Mucosa of stomach (tissue), 1 donor: ENCODE data around the gene CELSR1.

Experiments
- H3K27me3 ChIP-seq: one replicate; pipeline ENCODE4 v1.7.0; 2013; ENCODE audit warnings: mild to moderate bottlenecking, low read length; ENCODE audit not compliant: control insufficient read depth, insufficient read depth
- H3K36me3 ChIP-seq: one replicate; pipeline ENCODE4 v1.7.0; 2013; ENCODE audit warnings: low read length; ENCODE audit not compliant: control insufficient read depth, insufficient read depth
- H3K4me1 ChIP-seq: one replicate; pipeline ENCODE4 v1.7.0; 2013; ENCODE audit warnings: mild to moderate bottlenecking, low read length; ENCODE audit not compliant: control insufficient read depth, insufficient read depth
- H3K4me3 ChIP-seq: one replicate; pipeline ENCODE4 v1.7.0; 2013; ENCODE audit warnings: low read length
- H3K9ac ChIP-seq: one replicate; pipeline ENCODE4 v1.7.0; 2013; ENCODE audit warnings: mild to moderate bottlenecking, low read length, moderate library complexity
- H3K9me3 ChIP-seq: one replicate; pipeline ENCODE4 v1.7.0; 2013; ENCODE audit warnings: mild to moderate bottlenecking, low read length, moderate library complexity; ENCODE audit not compliant: control insufficient read depth
- donor health status: Pancreatic carcinoma.

The CELSR1 gene

GRCh38 chr22:46533070-46533833, 4.2 kb downstream of the CELSR1 start:
- H3K4me1 ChIP-seq: peaks cover 6% of the 10 kb centered on the region
- H3K9me3 ChIP-seq: no peaks in the 10 kb centered on the region
- H3K4me3 ChIP-seq: no peak overlapping the region
- H3K36me3 ChIP-seq: no peaks in the 10 kb centered on the region
- H3K9ac ChIP-seq: no peak overlapping the region
- peaks cover 14% of the 10 kb centered on the region for H3K27me3 ChIP-seq

GRCh38 chr22:46532416-46532815, 5.0 kb downstream of the CELSR1 start:
- peaks cover 8% of the 10 kb centered on the region for H3K27me3 ChIP-seq
- H3K36me3 ChIP-seq: no peaks in the 10 kb centered on the region
- H3K9ac ChIP-seq: no peak overlapping the region
- H3K9me3 ChIP-seq: no peaks in the 10 kb centered on the region
- H3K4me3 ChIP-seq: no peak overlapping the region
- H3K4me1 ChIP-seq: peaks cover 4% of the 10 kb centered on the region

GRCh38 chr22:46531581-46532175, 5.7 kb downstream of the CELSR1 start:
- H3K36me3 ChIP-seq: no peaks in the 10 kb centered on the region
- H3K9me3 ChIP-seq: no peaks in the 10 kb centered on the region
- H3K4me3 ChIP-seq: no peak overlapping the region
- peaks cover 6% of the 10 kb centered on the region for H3K4me1 ChIP-seq
- H3K9ac ChIP-seq: no peak overlapping the region
- H3K27me3 ChIP-seq: peaks cover 8% of the 10 kb centered on the region

- no peak overlapping the region for H3K4me3 ChIP-seq
- no peaks in the 10 kb centered on the region for H3K36me3 ChIP-seq
- peak overlapping the region; percentile 3 for H3K9ac ChIP-seq
- H3K4me1 ChIP-seq: peaks cover 18% of the 10 kb centered on the region
- no peaks in the 10 kb centered on the region for H3K9me3 ChIP-seq
- peaks cover 17% of the 10 kb centered on the region for H3K27me3 ChIP-seq
Observed at GRCh38 chr22:46528121-46528610, 9.3 kb downstream of the CELSR1 start.

GRCh38 chr22:46526244-46526839, 11.1 kb downstream of the CELSR1 start:
- peaks cover 18% of the 10 kb centered on the region for H3K4me1 ChIP-seq
- H3K9ac ChIP-seq: no peak overlapping the region
- no peaks in the 10 kb centered on the region for H3K9me3 ChIP-seq
- no peaks in the 10 kb centered on the region for H3K36me3 ChIP-seq
- H3K4me3 ChIP-seq: no peak overlapping the region
- H3K27me3 ChIP-seq: peaks cover 17% of the 10 kb centered on the region

- no peaks in the 10 kb centered on the region for H3K36me3 ChIP-seq
- H3K9me3 ChIP-seq: no peaks in the 10 kb centered on the region
- peaks cover 17% of the 10 kb centered on the region for H3K27me3 ChIP-seq
- no peak overlapping the region for H3K9ac ChIP-seq
- peaks cover 18% of the 10 kb centered on the region for H3K4me1 ChIP-seq
- no peak overlapping the region for H3K4me3 ChIP-seq
Observed at GRCh38 chr22:46525389-46526243, 11.8 kb downstream of the CELSR1 start.

- Histone ChIP-seq H3K36me3 (no peaks in the 10 kb centered on the region), H3K4me3 (no peak overlapping the region), H3K9me3 (no peaks in the 10 kb centered on the region), H3K4me1 (peaks cover 18% of the 10 kb centered on the region), H3K27me3 (peaks cover 17% of the 10 kb centered on the region), H3K9ac (no peak overlapping the region)
Observed at GRCh38 chr22:46524203-46524740, 13.1 kb downstream of the CELSR1 start.

GRCh38 chr22:46522797-46523196, 14.6 kb downstream of the CELSR1 start:
- H3K9ac ChIP-seq: no peak overlapping the region
- H3K36me3 ChIP-seq: no peaks in the 10 kb centered on the region
- H3K9me3 ChIP-seq: no peaks in the 10 kb centered on the region
- no peak overlapping the region for H3K4me3 ChIP-seq
- peaks cover 18% of the 10 kb centered on the region for H3K4me1 ChIP-seq
- H3K27me3 ChIP-seq: peaks cover 17% of the 10 kb centered on the region

GRCh38 chr22:46521994-46522393, 15.4 kb downstream of the CELSR1 start:
- no peaks in the 10 kb centered on the region for H3K36me3 ChIP-seq
- peaks cover 12% of the 10 kb centered on the region for H3K4me1 ChIP-seq
- no peaks in the 10 kb centered on the region for H3K9me3 ChIP-seq
- H3K9ac ChIP-seq: no peak overlapping the region
- H3K27me3 ChIP-seq: peaks cover 17% of the 10 kb centered on the region
- no peak overlapping the region for H3K4me3 ChIP-seq

GRCh38 chr22:46520880-46521279, 16.5 kb downstream of the CELSR1 start:
- H3K4me1 ChIP-seq: peaks cover 5% of the 10 kb centered on the region
- H3K9me3 ChIP-seq: no peaks in the 10 kb centered on the region
- no peak overlapping the region for H3K4me3 ChIP-seq
- no peak overlapping the region for H3K9ac ChIP-seq
- no peaks in the 10 kb centered on the region for H3K36me3 ChIP-seq
- H3K27me3 ChIP-seq: peaks cover 10% of the 10 kb centered on the region

- Histone ChIP-seq H3K4me3 (no peak overlapping the region), H3K27me3 (peaks cover 4% of the 10 kb centered on the region), H3K4me1 (no peaks in the 10 kb centered on the region), H3K9ac (no peak overlapping the region), H3K36me3 (no peaks in the 10 kb centered on the region), H3K9me3 (no peaks in the 10 kb centered on the region)
Observed at GRCh38 chr22:46519377-46519776, 18.0 kb downstream of the CELSR1 start.
